GM08714 (cell line): ENCODE results near the gene PSMG4.

ENCODE experiments used
- H3K4me3 ChIP-seq: fragments of 200-500 bp; sonication (Bioruptor generic); 2 replicates; pipeline ENCODE4 v1.5.1; 2014; ENCODE audit warnings: mild to moderate bottlenecking, low read length, inconsistent platforms
- ZNF274 ChIP-seq: IDR thresholded peaks from 2 replicates; pipeline ENCODE4 v1.6.1; 2012; ENCODE audit warnings: mild to moderate bottlenecking, low read depth, low read length

Gene PSMG4

GRCh38 chr6:3290931-3291211, 32.1 kb downstream of the PSMG4 start:
- no peak overlapping the region for H3K4me3 ChIP-seq
- no peak for TF ChIP-seq ZNF274

- no peak for TF ChIP-seq ZNF274
- no peak overlapping the region for H3K4me3 ChIP-seq
These were observed 32.6 kb downstream of the PSMG4 start for GRCh38 chr6:3291346-3291745.

GRCh38 chr6:3291987-3292386, 33.2 kb downstream of the PSMG4 start:
- TF ChIP-seq ZNF274, result no peak
- H3K4me3 ChIP-seq, result no peak overlapping the region

- TF ChIP-seq ZNF274, result no peak
- H3K4me3 ChIP-seq, result no peak overlapping the region
These were observed 33.9 kb downstream of the PSMG4 start for GRCh38 chr6:3292431-3293197.

- no peak for TF ChIP-seq ZNF274
- H3K4me3 ChIP-seq, result no peak overlapping the region
These were observed 34.8 kb downstream of the PSMG4 start for GRCh38 chr6:3293271-3294155.

DNA sequence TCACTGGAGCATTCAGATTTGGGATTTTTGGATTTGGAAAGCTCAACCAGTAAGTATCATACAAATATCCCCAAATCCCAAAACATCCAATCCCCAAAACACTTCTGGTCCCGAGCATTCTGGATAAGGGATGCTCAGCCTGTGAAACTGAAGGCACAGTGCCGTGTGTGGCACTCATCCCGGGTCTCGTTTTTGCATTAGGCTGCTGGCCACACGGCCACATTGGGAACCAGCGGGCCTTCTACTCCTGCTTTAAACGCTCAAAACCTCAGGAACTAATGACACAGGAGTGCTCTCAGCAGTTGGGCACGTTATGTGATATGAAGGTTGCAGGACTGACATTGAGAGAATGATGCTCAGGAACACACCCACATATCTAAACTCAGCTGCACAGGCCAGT, 35.6 kb downstream of the PSMG4 start:
- H3K4me3 ChIP-seq, result no peak overlapping the region
- TF ChIP-seq ZNF274, result no peak

GRCh38 chr6:3294921-3295871, 36.4 kb downstream of the PSMG4 start:
- H3K4me3 ChIP-seq, result no peak overlapping the region
- TF ChIP-seq ZNF274, result no peak

DNA sequence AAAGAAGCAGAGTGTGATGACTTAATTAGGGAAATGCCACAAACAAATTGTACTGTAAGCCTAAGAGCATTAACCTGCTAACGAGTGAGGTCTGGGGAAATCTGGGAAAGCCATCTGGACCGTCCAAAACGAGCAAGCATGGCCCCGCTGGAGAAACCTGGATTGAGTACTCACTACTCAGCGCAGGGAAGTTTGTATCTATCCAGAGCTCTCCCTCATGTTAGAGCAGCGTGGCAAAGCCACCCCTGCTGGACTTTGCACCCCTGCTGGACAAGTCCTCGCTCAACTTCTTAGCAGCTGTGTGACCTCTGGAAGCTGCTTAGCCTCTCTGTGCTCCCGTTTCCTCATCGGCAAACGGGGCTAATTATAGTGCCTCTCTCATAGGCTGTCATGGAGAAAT, 37.3 kb downstream of the PSMG4 start:
- H3K4me3 ChIP-seq, result no peak overlapping the region
- no peak for TF ChIP-seq ZNF274

GRCh38 chr6:3296537-3296936, 37.8 kb downstream of the PSMG4 start:
- H3K4me3 ChIP-seq, result no peak overlapping the region
- TF ChIP-seq ZNF274, result no peak

DNA sequence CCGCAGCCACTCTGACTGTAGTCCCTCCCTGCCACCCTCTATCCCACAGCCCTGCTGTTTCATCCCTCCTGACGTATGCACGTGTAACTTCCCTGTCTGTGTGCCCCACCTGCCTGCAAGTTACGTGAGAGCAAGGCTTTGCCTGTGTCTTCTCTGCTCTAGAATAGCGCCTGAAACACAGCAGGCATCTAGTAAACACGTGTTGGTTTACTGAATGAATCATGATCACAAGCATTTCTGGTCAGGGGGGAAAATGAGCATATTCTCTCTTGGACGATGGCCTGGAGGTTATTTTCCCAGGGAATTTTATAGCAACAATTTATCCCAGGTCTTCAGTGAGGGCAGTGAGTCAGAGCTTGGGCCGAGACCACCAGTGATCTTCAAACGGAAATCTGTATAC, 38.3 kb downstream of the PSMG4 start:
- TF ChIP-seq ZNF274, result no peak
- H3K4me3 ChIP-seq, result no peak overlapping the region

DNA sequence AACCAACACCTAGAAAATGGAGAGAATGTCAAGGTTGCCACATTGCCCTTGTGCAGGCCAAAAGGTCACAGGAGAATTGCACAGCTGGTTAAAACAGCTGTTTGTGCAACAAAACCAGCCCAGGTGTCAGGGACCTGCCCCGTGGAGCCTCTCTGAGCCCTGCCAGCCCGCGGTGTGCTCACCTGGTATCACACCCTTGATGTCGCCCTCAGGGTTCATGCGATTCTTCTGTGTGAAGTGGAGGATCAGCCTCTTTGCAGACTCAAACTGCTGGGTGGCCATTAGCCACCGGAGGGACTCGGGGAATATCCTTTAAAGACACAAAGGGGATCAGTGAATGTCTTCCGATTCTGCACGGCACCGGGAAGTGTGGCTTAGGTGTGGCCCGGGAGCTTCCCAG, 39.2 kb downstream of the PSMG4 start:
- H3K4me3 ChIP-seq, result no peak overlapping the region
- no peak for TF ChIP-seq ZNF274

DNA sequence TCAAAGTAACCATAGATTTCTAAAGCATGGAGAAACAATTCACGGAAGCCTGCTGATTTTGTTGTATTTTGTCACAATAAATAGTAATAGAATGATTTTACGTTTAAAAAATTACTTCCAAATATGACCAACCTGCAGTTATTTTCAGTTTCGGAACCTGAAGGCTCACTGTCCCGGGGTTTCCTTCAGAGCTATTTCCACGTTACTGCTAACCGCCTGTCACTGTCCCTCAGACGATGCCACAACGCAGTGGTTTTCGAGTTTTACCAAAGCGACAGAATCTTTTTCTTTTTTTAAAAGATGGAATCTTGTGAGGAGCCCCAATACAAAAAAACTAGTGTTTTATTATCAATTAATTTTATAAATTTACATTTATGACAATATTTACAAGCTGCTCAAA, 40.5 kb downstream of the PSMG4 start:
- no peak overlapping the region for H3K4me3 ChIP-seq
- TF ChIP-seq ZNF274, result no peak

- no peak overlapping the region for H3K4me3 ChIP-seq
- TF ChIP-seq ZNF274, result no peak
These were observed 42.8 kb downstream of the PSMG4 start for GRCh38 chr6:3301506-3301905.

DNA sequence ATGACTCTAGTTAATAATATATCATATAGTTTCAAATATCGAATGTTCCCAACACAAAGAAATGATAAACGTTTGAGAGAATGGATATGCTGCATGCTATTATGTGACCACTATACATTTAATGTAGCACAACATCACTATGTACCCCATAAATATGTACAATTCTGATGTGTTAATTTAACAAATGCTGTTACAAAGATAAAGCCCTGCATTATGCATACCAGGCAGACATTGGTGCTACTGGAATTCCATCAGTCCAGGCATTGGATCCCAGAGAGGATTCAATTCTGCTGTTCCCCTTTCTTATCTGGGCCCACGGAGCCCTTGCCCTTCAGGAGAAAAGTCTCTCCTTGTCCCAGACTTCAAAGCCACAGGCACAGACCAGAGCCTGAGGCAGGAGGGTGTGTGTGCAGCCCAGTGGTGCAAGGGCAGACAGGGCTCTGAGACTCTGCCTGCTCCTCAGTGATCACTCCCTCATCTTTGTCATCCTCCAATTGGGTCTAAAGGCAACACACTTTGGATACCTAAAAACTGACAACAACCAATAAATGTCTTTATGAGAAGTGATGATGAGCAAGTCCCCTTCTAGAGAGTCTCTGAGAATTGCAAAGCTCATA, 45.2 kb downstream of the PSMG4 start:
- no peak overlapping the region for H3K4me3 ChIP-seq
- no peak for TF ChIP-seq ZNF274
